Breast epithelium (tissue), 3 donors: ENCODE measurements around the gene CDKN2D.

Experiments
- CTCF ChIP-seq, 3 donors: fragments of 450-650 bp; IDR thresholded peaks; one replicate each; pipeline ENCODE4 v1.5.1; 2016 to 2017; ENCODE audit warnings: antibody characterized with exemption in 3 of 3, mild to moderate bottlenecking in 3 of 3, moderate library complexity in 3 of 3
- POLR2A ChIP-seq: fragments of 450-650 bp; IDR thresholded peaks from one replicate; pipeline ENCODE4 v1.6.1; 2016; ENCODE audit warnings: antibody characterized with exemption, mild to moderate bottlenecking, moderate library complexity

GRCh38 chr19:10533646-10534386 is 35.0 kb downstream of the CDKN2D start:
- TF ChIP-seq CTCF (IDR thresholded peaks at IDR 0.05) (no peak), POLR2A (no peak)
